GM12891 (cell line): ENCODE data around the gene ECM2.

ENCODE experiments used
- DNase-seq: peaks from one replicate; pipeline ENCODE4 v3.0.0; 2011; ENCODE audit warnings: low spot score; ENCODE audit not compliant: insufficient read length
- FAIRE-seq: peaks from 2 replicates; lab custom pipeline; 2011; peaks lifted over from hg19 to GRCh38; lab: Jason Lieb, UNC
- PAX5 ChIP-seq: IDR thresholded peaks from 2 replicates; pipeline ENCODE4 v1.6.1; 2011; ENCODE audit warnings: low read length, moderate library complexity, mild to moderate bottlenecking; ENCODE audit not compliant: insufficient read depth, severe bottlenecking
- POLR2A ChIP-seq: IDR thresholded peaks from 2 replicates; pipeline ENCODE4 v1.6.1; 2011; ENCODE audit warnings: low read depth, low read length, control low read depth
- POLR2AphosphoS5 ChIP-seq: IDR thresholded peaks from 2 replicates; pipeline ENCODE4 v1.6.1; 2011; ENCODE audit warnings: low read depth, low read length, control low read depth
- POU2F2 ChIP-seq: IDR thresholded peaks from 2 replicates; pipeline ENCODE4 v1.6.1; 2011; ENCODE audit warnings: low read depth, mild to moderate bottlenecking, control low read depth, low read length, moderate library complexity
- SPI1 ChIP-seq: IDR thresholded peaks from 2 replicates; pipeline ENCODE4 v1.6.1; 2011; ENCODE audit warnings: low read depth, low read length, control low read depth
- TAF1 ChIP-seq: IDR thresholded peaks from 2 replicates; pipeline ENCODE4 v1.6.1; 2011; ENCODE audit warnings: low read depth, low read length, control low read depth

ECM2 gene

GRCh38 chr9:92504881-92505280, 30.9 kb downstream of the ECM2 start:
- FAIRE-seq = no peak

GRCh38 chr9:92503156-92503555, 32.6 kb downstream of the ECM2 start:
- no peak for DNase-seq
- FAIRE-seq = no peak
- TF ChIP-seq SPI1 = no peak
- no peak for TF ChIP-seq POLR2AphosphoS5
- no peak for TF ChIP-seq POU2F2
- TF ChIP-seq PAX5 = no peak
- no peak for TF ChIP-seq TAF1
- no peak for TF ChIP-seq POLR2A

More at GRCh38 chr9:92504881-92505280, 30.9 kb downstream of the ECM2 start:
- DNase-seq = no peak
- TF ChIP-seq POU2F2 (no peak), POLR2A (no peak), POLR2AphosphoS5 (no peak), SPI1 (no peak), TAF1 (no peak), PAX5 (no peak)

- TF ChIP-seq PAX5 (no peak), SPI1 (no peak), POU2F2 (no peak), POLR2A (no peak), TAF1 (no peak), POLR2AphosphoS5 (no peak)
- peak; percentile 43 for FAIRE-seq
- no peak for DNase-seq
Observed at GRCh38 chr9:92501671-92502393, 34.0 kb downstream of the ECM2 start.

- no peak for TF ChIP-seq SPI1
- TF ChIP-seq TAF1 = no peak
- no peak for TF ChIP-seq PAX5
- TF ChIP-seq POLR2AphosphoS5 = no peak
- no peak for TF ChIP-seq POU2F2
- no peak for TF ChIP-seq POLR2A
- no peak for FAIRE-seq
- no peak for DNase-seq
Observed at GRCh38 chr9:92500725-92501124, 35.1 kb downstream of the ECM2 start.

- FAIRE-seq (no peak), DNase-seq (no peak)
- TF ChIP-seq POLR2AphosphoS5 (no peak), SPI1 (no peak), PAX5 (no peak), POU2F2 (no peak), TAF1 (no peak), POLR2A (no peak)
Observed at GRCh38 chr9:92499701-92500100, 36.1 kb downstream of the ECM2 start.

- TF ChIP-seq POLR2AphosphoS5 (no peak), SPI1 (no peak), POU2F2 (no peak), TAF1 (no peak), PAX5 (no peak), POLR2A (no peak)
- no peak for FAIRE-seq
- DNase-seq = no peak
Observed at GRCh38 chr9:92496396-92497176, 39.2 kb downstream of the ECM2 start.

GRCh38 chr9:92494856-92495255, 40.9 kb downstream of the ECM2 start:
- DNase-seq (no peak), FAIRE-seq (no peak)
- TF ChIP-seq SPI1 (no peak), POU2F2 (no peak), PAX5 (no peak), POLR2A (no peak), TAF1 (no peak), POLR2AphosphoS5 (no peak)

- FAIRE-seq (no peak), DNase-seq (no peak)
- TF ChIP-seq PAX5 = no peak
- no peak for TF ChIP-seq POU2F2
- no peak for TF ChIP-seq TAF1
- TF ChIP-seq POLR2A = no peak
- no peak for TF ChIP-seq SPI1
- TF ChIP-seq POLR2AphosphoS5 = no peak
Observed at GRCh38 chr9:92493749-92494387, 41.9 kb downstream of the ECM2 start.

GRCh38 chr9:92492781-92493401, 42.9 kb downstream of the ECM2 start:
- FAIRE-seq (peak; percentile 16), DNase-seq (no peak)
- TF ChIP-seq TAF1 = no peak
- TF ChIP-seq POLR2AphosphoS5 = no peak
- TF ChIP-seq SPI1 = no peak
- TF ChIP-seq PAX5 = no peak
- no peak for TF ChIP-seq POLR2A
- no peak for TF ChIP-seq POU2F2
